22Rv1 (cell line): ENCODE measurements around the gene PPT2.

Experiments used
- H3K27ac ChIP-seq: fragments of 450-650 bp; 2 replicates; pipeline ENCODE4 v1.5.1; 2017
- CTCF ChIP-seq: fragments of 450-650 bp; IDR thresholded peaks from 2 replicates; pipeline ENCODE4 v1.5.1; 2017; ENCODE audit warnings: mild to moderate bottlenecking
- ZFX ChIP-seq: fragments of 450-650 bp; IDR thresholded peaks from 2 replicates; pipeline ENCODE4 v1.6.1; 2017; ENCODE audit warnings: antibody characterized with exemption, borderline replicate concordance

The PPT2 gene

GRCh38 chr6:32181915-32182529 is 28.1 kb downstream of the PPT2 start:
- TF ChIP-seq ZFX (no peak), CTCF (no peak)
- H3K27ac ChIP-seq = 0 out of 2 replicates have a peak overlapping the region, but pooled peaks have one; percentile 4

DNA sequence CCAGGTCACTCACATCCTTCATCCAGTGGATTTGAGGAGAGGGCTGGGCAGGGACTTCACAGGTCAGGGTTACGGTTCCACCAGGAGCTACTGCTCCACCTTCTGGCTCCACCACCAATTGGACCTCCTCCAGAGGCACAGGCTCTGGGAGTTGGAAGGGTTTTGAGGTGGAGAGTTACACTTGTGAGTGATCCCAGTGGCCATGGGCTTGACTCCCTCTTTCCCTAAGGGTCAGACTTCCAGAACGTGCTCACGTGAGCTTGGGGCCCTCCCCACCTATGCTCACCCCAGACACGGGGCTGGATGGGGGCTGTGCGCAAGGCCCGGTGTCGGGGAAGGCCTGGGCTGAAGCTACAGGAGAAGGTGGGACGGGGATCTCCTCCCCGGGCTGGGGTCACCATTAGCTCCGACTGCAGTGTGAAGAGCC is 28.6 kb downstream of the PPT2 start:
- 0 out of 2 replicates have a peak overlapping the region, but pooled peaks have one; percentile 29 for H3K27ac ChIP-seq
- TF ChIP-seq ZFX (no peak), CTCF (no peak)

- TF ChIP-seq ZFX (no peak), CTCF (no peak)
- H3K27ac ChIP-seq = 0 out of 2 replicates have a peak overlapping the region, but pooled peaks have one; percentile 29
These were observed 29.1 kb downstream of the PPT2 start for GRCh38 chr6:32183030-32183429.

GRCh38 chr6:32183483-32184083 is 29.6 kb downstream of the PPT2 start:
- TF ChIP-seq CTCF = no peak
- TF ChIP-seq ZFX = no peak
- H3K27ac ChIP-seq = 0 out of 2 replicates have a peak overlapping the region, but pooled peaks have one; percentile 29

DNA sequence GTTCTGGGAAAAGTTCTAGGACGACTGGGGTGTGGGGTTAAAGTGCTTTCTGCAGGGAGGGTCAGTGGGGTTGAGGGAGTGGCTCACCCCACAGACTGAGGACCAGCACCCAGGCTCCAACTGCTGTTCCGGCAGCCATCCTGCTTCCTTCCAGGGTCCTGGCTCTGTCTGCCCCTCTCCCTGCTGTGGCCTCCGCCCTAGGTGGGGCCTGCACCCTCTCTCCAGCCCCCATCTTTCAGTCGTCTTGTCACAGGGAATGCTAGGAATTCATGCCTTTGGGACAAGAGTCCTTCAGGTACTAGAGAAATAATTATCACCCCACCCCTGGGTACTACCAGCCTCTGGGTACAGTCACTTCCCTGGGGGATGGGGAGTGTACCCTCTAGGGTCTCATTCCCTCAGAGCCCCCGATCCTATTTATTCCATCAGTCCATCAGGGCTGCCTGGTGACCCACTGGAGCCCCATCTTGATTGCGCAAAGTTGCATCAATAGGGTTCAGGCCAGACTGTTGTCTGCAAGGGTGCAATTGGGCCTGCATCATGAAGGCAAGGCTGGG is 30.2 kb downstream of the PPT2 start, which contains the start of gene AGER:
Gene AGER (minus strand): TSS at position 170 of the 557 bp plus-strand sequence. CDS start 31 bp downstream, at position 139.
- peak within 1 kb of the TSS; percentile 29; the same call in 1 of the 2 replicates for H3K27ac ChIP-seq
- no peak for TF ChIP-seq CTCF
- TF ChIP-seq ZFX = no peak

DNA sequence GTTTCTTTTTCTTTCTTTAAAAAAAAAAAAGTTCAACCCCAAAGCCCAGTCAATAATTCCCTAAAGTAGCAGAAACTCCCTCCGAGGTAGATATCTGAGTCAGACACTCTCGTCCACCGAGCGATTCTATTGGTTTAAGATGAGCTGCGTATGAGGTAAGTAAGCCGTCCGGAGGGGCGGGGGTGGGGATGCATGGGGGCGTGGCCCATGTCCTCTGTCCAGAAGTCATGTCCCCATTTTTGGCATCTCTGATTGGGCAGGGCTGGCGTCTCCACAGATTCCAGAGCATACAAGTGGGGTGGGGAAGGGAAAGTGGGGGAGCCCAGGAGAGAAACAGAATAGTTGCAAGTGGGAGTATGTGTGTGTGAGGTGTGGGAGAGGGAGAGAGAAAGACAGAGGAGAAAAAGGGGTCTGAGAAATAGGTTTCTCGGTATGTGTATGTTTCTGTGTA is 31.8 kb downstream of the PPT2 start:
- H3K27ac ChIP-seq = peak overlapping the region; percentile 87

- H3K27ac ChIP-seq = peak overlapping the region; percentile 87
These were observed 32.4 kb downstream of the PPT2 start for GRCh38 chr6:32186151-32186840.
